Activated gamma-delta T cell treated with anti-CD3 and anti-CD28 coated beads, Interleukin-2, amount 50 U/mL, for 16 hours (primary cell): ENCODE measurements around the gene NHEJ1.

Experiments
- DNase-seq: peaks from one replicate; pipeline ENCODE4 v3.0.0-alpha.2; 2020; ENCODE audit warnings: low read depth

Gene NHEJ1

GRCh38 chr2:219058541-219059374 is 101.9 kb downstream of the NHEJ1 start:
- DNase-seq: no peak

GRCh38 chr2:219057709-219058540 is 102.7 kb downstream of the NHEJ1 start:
- peak; percentile 58 for DNase-seq

- DNase-seq: no peak
These were observed 103.5 kb downstream of the NHEJ1 start for GRCh38 chr2:219056896-219057708.

GRCh38 chr2:219056176-219056895 is 104.3 kb downstream of the NHEJ1 start:
- DNase-seq: no peak

GRCh38 chr2:219054956-219055903 is 105.4 kb downstream of the NHEJ1 start:
- no peak for DNase-seq

- DNase-seq: no peak
These were observed 111.3 kb downstream of the NHEJ1 start for GRCh38 chr2:219049282-219049681.

GRCh38 chr2:219045937-219046550 is 114.6 kb downstream of the NHEJ1 start:
- DNase-seq: no peak

- no peak for DNase-seq
These were observed 117.9 kb downstream of the NHEJ1 start for GRCh38 chr2:219042750-219043149.

GRCh38 chr2:219042157-219042556 is 118.5 kb downstream of the NHEJ1 start:
- DNase-seq: no peak

- DNase-seq: no peak
These were observed 119.4 kb downstream of the NHEJ1 start, which contains the start of gene CFAP65 for GRCh38 chr2:219041252-219041651. CFAP65 (minus strand) TSS chr2:219041516; CDS start chr2:219039048, 2,468 bp downstream.

- no peak for DNase-seq
These were observed 122.0 kb downstream of the NHEJ1 start for GRCh38 chr2:219038600-219038999.

- no peak for DNase-seq
These were observed 122.7 kb downstream of the NHEJ1 start for GRCh38 chr2:219037783-219038499.

GRCh38 chr2:219035942-219036341 is 124.7 kb downstream of the NHEJ1 start:
- no peak for DNase-seq

GRCh38 chr2:219034823-219035222 is 125.8 kb downstream of the NHEJ1 start:
- DNase-seq: no peak

GRCh38 chr2:219032051-219032745 is 128.4 kb downstream of the NHEJ1 start:
- DNase-seq: no peak

- no peak for DNase-seq
These were observed 129.4 kb downstream of the NHEJ1 start for GRCh38 chr2:219031005-219031738.

- DNase-seq: no peak
These were observed 130.3 kb downstream of the NHEJ1 start for GRCh38 chr2:219030177-219030940.
